Hematopoietic multipotent progenitor cell treated with erythropoietin and hydrocortisone succinate and interleukin-3 and kit ligand, for 8 days (in vitro differentiated cells): Measurements from ENCODE around the gene OSMR.
A peak's percentile ranks its signal among the peaks of the same experiment; 100 is the strongest.

Experiments
- DNase-seq: peaks from one replicate; pipeline ENCODE4 v3.0.0-alpha.2; 2015

OSMR gene

DNA sequence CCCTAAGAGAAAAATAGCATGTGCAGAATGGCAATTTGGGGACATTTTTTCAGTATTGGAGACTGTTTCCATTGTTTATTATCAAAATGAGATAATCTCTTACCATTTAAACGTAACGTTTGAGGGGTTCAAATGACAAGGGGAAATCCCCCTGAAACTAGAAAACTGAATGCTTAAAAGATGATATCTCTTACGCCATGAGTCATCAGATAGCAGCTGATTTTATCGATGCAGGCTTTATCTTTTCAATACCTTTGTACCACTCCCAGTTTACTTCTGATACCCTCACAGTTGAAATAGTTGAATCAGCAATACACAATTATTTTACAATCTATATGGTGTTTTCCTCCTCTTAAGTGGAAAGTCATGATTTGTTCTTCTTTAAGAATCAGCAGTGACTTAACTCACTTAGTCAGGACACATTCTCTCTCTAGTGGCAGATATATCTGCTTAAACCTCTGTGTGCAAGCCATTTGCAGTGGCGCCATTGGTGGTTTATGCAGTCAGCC, 29.2 kb downstream of the OSMR start:
- DNase-seq: no peak

DNA sequence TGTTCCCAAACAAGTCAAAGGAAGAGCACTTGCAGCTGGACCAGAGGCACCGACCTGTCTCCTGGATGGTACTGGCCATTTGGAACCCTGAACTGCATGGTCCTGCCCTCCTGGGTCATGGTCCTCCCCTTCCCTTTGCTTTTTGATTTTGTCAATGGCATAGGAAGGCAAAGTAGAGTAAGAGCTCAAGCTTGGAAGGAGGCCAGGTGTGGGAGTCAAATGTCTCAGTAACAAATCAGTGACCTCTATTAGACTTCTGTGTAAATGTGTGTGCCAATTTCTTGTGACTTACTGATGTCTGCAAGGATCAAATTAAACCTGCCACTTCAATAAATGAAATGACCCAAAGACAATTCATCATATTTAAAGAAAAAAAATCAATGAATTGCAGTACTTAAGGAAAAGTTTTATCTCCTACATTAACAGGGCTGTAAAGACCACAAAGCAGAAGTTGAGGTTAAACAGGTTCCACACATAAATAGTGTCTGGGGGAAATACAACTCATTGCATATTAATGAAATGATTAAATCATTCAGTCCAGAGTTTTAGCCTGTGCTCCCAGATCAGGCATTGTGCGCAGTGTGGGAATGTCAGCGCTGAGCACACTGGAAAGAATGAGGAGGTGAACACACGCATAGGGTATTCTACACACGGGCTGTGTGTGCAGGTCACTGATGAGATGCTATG, 32.7 kb downstream of the OSMR start:
- DNase-seq: no peak

- DNase-seq: no peak
Observed at GRCh38 chr5:38879078-38879460, 33.3 kb downstream of the OSMR start.

DNA sequence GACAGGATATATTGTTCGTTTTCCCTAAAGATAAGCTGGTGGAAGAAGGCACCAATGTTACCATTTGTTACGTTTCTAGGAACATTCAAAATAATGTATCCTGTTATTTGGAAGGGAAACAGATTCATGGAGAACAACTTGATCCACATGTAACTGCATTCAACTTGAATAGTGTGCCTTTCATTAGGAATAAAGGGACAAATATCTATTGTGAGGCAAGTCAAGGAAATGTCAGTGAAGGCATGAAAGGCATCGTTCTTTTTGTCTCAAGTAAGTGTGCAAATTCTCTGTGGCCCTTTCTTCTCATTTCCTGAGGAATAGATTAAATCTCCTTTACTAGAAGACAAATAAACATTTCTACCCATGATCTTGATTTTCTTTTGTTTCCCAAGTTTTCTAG, 38.0 kb downstream of the OSMR start:
- no peak for DNase-seq

GRCh38 chr5:38885208-38885607, 39.4 kb downstream of the OSMR start:
- DNase-seq: no peak

GRCh38 chr5:38888041-38888440, 42.2 kb downstream of the OSMR start:
- DNase-seq: no peak

GRCh38 chr5:38889424-38889823, 43.6 kb downstream of the OSMR start:
- no peak for DNase-seq

GRCh38 chr5:38891563-38891962, 45.8 kb downstream of the OSMR start:
- DNase-seq: no peak

DNA sequence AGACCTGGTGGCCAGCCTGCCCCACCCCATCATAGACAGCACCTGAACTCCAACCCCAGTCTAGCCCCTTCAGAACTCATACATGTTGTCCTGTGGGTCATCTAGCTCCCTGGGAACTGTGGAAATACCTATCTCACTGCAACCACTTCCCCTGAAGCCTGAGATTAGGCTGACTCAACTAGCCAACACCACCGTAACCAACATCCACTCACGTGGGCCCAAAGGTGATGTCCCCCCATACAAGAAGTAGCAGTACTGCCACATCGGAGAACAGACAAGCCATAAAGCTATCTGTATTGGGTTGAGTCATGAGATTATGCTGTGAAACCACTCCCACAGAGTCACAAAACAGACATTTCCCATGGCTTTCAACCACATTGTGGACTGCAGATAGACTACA, 46.6 kb downstream of the OSMR start:
- no peak for DNase-seq

GRCh38 chr5:38896760-38897159, 50.9 kb downstream of the OSMR start:
- DNase-seq: no peak

DNA sequence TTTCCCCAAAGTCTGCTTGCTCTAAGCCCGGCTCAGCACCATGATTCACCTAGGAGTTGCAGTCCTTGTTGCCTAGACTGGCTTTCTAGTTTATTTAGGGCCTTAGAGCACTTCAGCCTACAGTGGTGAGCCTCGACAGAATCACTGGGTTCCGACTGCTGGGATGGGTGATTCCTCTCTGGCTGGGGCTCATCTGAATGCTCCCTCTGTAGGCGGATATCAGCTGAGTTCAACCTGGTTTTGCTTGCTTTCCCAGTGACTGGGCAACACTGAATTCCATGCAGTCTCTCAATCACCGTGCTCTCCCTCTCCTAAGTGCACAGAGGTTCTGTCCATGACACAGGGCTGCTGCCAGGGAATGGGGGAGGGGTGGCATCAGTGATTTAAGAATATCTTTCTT, 54.1 kb downstream of the OSMR start:
- DNase-seq: no peak

DNA sequence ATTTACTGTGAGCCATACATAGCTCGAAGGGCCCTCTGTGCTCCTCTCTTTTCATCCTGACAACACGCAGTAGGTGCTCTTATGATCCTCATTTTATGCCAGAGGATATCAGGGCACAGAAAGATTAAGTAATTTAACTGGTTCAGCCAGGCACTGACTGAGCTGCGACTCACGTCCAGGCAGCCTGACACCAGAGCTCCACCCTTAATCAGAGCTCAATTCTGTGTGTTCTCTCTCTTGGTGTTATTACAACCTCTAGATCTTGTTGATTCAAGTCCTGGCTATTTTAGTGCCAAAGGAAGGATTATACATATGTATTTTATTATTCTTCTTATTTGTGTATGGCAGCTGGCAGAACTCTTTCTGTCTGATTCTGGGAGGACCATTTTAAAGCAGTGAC, 59.7 kb downstream of the OSMR start:
- no peak for DNase-seq

DNA sequence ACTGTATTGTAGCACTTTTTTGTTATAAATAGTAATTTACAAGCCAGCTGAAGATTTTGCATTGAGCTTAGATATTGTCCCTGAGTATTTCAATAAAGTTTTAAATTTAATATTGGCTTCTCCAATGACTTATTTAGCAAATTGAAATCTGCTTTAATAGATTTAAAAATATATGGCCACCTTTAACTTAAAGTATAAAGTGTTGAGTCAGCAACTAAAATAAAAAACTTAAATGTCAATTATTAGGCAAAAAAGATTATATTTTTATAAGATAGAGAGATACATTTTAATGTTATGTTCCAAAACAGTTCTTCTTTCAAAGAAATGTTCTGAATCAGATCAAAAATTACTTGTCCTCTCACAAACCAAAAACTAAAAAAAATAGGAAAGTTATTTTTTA, 60.7 kb downstream of the OSMR start:
- no peak for DNase-seq

GRCh38 chr5:38911933-38912332, 66.1 kb downstream of the OSMR start:
- DNase-seq: no peak

GRCh38 chr5:38913714-38914113, 67.9 kb downstream of the OSMR start:
- no peak for DNase-seq

- no peak for DNase-seq
Observed at GRCh38 chr5:38916802-38917201, 71.0 kb downstream of the OSMR start.

DNA sequence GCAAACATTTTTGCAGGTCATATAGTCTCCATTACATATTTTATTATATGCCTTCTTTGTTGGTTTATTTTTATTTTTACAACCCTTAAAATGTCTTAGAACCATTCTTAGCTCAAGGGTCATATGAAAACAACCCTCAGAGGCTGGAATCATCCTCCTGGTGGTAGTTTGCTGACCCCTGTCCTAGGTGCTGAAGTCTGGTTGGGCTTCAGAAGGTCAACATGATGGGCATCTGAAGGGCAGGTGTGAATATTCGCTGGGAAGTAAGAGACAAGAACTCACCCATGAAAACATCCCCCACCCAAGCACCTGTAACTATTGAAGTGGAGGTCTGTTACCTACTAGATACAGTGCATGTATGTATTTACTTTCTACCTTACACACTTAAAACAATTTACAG, 75.4 kb downstream of the OSMR start:
- no peak for DNase-seq

DNA sequence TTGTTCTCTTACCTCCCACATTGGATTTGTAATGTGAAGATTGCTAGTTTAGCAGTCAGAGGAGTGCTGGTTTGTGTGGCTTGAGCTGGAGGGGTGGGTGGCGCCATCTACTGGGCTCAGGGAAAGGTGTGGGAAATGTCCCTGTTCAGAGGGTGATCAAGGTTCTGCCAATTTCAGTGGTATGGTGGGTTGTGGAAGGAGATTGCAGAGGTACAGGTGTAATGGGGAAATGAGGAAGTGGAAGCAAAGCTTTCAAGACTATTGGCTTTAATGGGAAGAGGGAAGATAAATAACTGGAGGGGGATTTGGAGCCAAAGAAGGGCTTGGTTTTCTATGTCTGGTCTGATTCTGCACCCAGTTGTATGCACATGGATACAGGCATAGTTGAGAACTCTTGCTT, 76.4 kb downstream of the OSMR start:
- peak; percentile 34 for DNase-seq

DNA sequence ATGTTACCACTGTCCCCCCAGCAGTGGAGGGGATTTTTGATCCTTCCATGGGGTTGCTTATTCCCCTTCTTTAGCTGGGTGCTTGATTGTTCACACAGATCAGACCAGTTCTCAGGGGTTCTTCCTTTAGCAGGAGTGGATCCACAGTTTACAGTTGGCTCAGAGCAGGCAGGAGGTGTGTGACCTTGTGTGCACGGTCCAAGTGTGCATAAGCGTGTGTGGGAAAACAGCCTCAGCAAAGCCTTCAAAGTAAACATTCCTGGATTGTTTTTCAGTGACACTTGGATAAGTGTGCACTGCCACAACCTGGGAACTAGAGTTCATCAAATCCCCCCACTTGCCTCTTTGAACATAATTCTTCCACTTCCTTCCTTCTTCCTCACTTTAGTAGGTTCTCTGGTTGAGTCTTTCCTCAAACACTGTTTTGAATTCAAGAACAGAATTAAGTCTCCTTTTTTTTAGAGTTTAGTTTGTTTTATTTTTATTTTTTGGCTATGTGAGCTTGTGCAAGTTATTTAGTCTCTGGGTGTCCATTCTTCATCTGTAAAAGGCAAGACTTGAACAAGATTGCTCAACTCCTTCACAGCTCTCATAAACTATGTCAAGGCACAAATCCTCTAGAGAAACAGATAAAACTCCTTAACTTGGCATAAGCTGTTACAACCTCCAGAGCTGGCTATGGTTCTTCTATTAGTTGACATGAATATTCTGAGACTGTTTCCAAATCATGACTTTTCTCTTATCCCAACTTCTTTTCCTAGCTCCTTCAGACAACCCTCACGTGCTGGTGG, 78.0 kb downstream of the OSMR start:
- no peak for DNase-seq

DNA sequence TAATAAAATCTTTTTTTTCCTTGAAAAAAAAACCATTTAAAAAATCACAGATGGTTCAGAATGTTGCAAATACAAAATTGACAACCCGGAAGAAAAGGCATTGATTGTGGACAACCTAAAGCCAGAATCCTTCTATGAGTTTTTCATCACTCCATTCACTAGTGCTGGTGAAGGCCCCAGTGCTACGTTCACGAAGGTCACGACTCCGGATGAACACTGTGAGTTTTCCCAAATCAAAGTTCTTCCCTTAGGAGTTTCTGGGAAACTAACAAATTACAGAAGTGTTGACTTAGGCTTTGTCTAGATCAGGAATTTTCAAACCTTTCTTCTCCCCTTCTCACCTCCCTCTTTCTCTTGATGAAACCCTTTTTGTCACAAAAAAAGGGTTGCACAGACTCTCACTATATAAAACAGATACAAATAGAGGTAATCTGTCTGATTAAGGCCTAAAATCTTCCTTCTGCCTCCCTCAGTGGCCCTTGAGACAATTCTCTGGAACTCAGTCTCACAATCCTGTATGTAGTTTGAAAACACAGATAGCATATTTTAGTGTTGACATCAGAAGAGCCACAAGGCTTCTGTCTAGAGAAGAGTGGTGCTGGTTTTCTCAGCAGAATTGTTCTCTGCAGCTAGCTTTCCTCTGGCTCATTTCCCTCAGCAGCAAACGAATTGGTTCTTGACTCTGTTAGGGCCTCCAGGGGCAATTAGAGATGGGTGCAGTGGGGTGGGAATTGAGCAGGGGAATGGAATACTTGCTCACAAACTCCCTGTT, 79.5 kb downstream of the OSMR start:
- DNase-seq: no peak

DNA sequence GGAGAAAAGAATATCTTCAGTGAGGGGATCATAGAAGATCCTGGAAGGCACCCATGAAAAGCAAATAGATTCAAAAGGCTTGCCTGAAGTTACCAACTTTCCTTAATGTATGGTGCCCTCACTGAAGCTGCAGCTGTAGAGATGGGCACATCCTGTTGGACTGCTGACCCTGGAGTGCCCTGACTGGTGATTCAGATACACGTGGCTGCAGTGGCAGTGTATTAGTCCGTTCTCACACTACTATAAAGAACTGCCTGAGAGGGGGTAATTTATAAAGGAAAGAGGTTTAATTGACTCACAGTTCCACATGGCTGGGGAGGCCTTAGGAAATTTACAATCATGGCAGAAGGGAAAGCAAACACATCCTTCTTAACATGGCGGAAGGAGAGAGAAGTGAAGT, 80.3 kb downstream of the OSMR start:
- DNase-seq: no peak

GRCh38 chr5:38927470-38927869, 81.7 kb downstream of the OSMR start:
- DNase-seq: no peak

- no peak for DNase-seq
Observed at GRCh38 chr5:38929838-38930237, 84.0 kb downstream of the OSMR start.

DNA sequence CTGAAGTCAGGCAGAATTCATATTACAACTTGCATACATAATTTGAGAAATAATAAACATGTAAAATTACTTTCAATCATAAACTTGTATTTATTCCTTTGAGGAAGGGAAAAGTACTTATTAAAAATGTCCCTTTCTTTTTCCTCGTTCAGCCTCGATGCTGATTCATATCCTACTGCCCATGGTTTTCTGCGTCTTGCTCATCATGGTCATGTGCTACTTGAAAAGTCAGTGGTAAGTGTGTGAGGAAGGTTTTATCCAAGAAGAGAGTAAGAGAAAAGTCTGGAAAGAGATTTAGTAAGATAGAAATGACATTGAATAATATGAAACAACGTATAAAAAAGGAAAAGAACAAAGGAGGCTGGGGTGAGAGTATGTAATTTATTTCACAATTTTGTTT, 85.9 kb downstream of the OSMR start:
- no peak for DNase-seq
